Measurements from ENCODE around the gene BIRC2.

The BIRC2 gene

GRCh38 chr11:102414559-102414958 is 67.5 kb downstream of the BIRC2 start:
- DNase-seq (ENCODE audit: low read depth): no peak
- no peak overlapping the region for H3K4me3 ChIP-seq (ENCODE audit: low read length)
- TF ChIP-seq, protein P1, sequence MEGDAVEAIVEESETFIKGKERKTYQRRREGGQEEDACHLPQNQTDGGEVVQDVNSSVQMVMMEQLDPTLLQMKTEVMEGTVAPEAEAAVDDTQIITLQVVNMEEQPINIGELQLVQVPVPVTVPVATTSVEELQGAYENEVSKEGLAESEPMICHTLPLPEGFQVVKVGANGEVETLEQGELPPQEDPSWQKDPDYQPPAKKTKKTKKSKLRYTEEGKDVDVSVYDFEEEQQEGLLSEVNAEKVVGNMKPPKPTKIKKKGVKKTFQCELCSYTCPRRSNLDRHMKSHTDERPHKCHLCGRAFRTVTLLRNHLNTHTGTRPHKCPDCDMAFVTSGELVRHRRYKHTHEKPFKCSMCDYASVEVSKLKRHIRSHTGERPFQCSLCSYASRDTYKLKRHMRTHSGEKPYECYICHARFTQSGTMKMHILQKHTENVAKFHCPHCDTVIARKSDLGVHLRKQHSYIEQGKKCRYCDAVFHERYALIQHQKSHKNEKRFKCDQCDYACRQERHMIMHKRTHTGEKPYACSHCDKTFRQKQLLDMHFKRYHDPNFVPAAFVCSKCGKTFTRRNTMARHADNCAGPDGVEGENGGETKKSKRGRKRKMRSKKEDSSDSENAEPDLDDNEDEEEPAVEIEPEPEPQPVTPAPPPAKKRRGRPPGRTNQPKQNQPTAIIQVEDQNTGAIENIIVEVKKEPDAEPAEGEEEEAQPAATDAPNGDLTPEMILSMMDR (conservative IDR thresholded peaks at IDR 0.05; ENCODE audit: low read length): no peak

- no peak for DNase-seq (ENCODE audit: low read depth)
- TF ChIP-seq, protein P1 (conservative IDR thresholded peaks at IDR 0.05; ENCODE audit: low read length): no peak
- no peak overlapping the region for H3K4me3 ChIP-seq (ENCODE audit: low read length)
Measured at GRCh38 chr11:102415304-102415916, 68.4 kb downstream of the BIRC2 start.

- no peak for DNase-seq (ENCODE audit: low read depth)
- TF ChIP-seq, protein P1 (conservative IDR thresholded peaks at IDR 0.05; ENCODE audit: low read length): no peak
Measured at GRCh38 chr11:102416976-102417375, 70.0 kb downstream of the BIRC2 start.

DNA sequence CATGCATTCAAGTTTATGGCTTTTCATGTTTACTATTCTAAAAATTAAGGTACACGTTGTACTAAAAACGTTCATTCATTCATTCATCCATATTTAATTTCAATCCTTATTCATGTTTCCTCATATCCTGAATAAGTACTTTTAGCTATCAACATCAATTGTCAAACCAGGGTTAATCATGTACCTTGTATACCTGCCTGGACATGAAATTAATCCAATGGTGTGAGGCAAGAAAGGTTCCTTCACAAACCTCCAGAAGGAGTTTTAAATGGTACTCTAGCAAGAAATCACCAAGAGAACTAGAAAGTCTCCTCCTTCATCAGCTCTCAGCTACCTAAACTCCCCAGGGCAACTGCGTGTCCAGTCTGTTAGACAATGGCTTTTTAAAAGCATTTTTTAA is 72.2 kb downstream of the BIRC2 start:
- no peak for DNase-seq (ENCODE audit: low read depth)
- TF ChIP-seq, protein P1 (conservative IDR thresholded peaks at IDR 0.05; ENCODE audit: low read length): no peak
- no peak overlapping the region for H3K4me3 ChIP-seq (ENCODE audit: low read length)

More at GRCh38 chr11:102416976-102417375, 70.0 kb downstream of the BIRC2 start:
- no peak overlapping the region for H3K4me3 ChIP-seq (ENCODE audit: low read length)

DNA sequence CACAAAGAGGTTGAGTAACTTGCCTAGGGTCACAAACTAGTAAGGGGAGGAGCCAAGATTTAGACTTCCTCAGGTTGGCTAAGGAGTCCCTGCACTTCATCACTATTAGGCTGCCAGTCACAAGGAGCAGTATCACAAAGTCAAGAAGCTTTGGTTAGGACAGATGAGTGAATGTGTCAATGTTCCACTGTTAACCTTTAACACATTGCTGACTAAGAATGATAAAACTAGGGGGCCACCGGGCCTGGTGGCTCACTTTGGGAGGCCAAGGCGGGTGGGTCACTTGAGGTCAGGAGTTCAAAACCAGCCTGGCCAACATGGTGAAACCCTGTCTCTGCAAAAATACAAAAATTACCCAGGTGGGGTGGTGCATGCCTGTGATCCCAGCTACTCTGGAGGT is 73.5 kb downstream of the BIRC2 start:
- TF ChIP-seq, protein P1 (conservative IDR thresholded peaks at IDR 0.05; ENCODE audit: low read length): no peak
- no peak overlapping the region for H3K4me3 ChIP-seq (ENCODE audit: low read length)
- DNase-seq (ENCODE audit: low read depth): no peak

DNA sequence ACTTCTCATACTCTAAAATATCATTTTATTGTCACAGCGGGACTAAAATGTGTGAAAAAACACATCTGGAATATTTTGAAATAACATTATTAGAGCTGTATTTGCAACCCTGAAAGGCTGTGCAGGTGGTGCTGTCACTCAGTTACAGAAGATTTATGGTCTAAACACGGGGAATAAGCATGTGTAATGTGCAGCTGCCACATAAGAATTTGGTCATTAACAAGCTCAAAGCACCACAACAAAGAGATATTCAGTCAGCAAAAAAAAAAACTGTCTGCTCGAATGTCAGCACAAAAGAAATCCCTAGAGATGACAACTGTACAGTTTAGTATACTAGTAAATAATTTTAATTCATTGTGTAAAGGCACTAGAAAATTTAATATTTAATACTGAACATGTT is 74.2 kb downstream of the BIRC2 start:
- TF ChIP-seq, protein P1 (conservative IDR thresholded peaks at IDR 0.05; ENCODE audit: low read length): no peak
- no peak overlapping the region for H3K4me3 ChIP-seq (ENCODE audit: low read length)
- DNase-seq (ENCODE audit: low read depth): no peak

Data from AG10803 (cell line).